ENCODE measurements around the gene PNMA8C.
A peak's percentile ranks its signal among the peaks of the same experiment; 100 is the strongest.

The PNMA8C gene

DNA sequence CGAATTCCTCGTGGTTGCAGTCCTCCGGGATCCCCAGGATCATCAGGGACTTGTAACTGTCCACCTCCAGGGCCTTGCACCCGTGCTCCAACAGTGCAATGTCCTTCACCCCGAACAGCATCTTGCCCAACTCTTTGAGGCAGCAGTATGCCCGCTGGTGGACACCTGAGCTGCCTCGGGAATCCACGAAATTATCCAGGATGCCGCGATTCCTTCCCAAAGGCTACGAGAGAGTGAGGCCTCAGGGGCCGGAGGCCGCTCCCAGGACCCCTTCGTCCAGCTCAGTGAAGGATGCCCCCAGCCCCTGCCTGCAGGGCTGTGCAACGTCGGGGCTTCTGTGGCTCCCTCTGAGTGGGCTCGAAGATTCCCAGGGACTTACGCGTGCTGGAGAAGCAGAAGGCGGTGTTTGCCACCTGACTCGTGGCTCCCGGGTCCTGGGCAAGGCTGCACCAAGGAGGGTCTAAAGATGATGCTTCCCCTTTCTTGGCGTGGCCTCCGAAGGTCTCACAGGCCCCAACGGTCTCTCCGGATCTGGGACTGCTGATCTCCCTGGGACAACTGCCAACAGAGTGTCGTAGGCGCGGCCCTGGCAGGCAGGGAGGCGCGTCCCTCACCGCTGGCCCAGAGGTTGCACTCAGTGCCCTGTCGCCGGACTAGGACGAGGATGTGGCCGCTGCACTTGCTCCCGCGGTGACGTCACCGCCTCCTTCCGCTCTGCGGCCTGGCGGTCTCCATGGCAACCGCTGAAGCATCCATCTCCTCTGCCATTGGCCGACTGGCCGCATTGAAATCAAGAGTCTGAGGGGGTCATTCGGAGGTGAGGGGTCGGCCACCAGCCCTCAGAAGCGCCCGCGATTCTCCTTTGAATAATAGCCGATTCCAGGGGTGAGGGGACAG is at the start of gene PNMA8C:
Gene PNMA8C (minus strand): TSS at position 698 of the 897 bp plus-strand sequence. CDS start 577 bp downstream, at position 121.
- no peak within 1 kb of the TSS for H3K27ac ChIP-seq (ENCODE audit: low read length)
- H3K9me3 ChIP-seq (ENCODE audit: control insufficient read depth in 1 of 2, low read length in 2 of 2) = no peaks in the 10 kb centered on the region
- peaks cover 4% of the 10 kb centered on the region for H3K27me3 ChIP-seq (ENCODE audit: low read depth, low read length)
- H3K4me1 ChIP-seq (ENCODE audit: control insufficient read depth in 1 of 2, insufficient read depth in 2 of 2, low read length in 2 of 2) = peaks cover 0 to 12% of the 10 kb centered on the region in 2 donors
- peak within 1 kb of the TSS in 1 of 2 donors; percentile 53 for H3K4me3 ChIP-seq (ENCODE audit: low read depth in 1 of 2, low read length in 2 of 2)
- H3K36me3 ChIP-seq (ENCODE audit: control insufficient read depth in 1 of 2, insufficient read depth in 2 of 2, low read length in 2 of 2) = no peaks in the 10 kb centered on the region

DNA sequence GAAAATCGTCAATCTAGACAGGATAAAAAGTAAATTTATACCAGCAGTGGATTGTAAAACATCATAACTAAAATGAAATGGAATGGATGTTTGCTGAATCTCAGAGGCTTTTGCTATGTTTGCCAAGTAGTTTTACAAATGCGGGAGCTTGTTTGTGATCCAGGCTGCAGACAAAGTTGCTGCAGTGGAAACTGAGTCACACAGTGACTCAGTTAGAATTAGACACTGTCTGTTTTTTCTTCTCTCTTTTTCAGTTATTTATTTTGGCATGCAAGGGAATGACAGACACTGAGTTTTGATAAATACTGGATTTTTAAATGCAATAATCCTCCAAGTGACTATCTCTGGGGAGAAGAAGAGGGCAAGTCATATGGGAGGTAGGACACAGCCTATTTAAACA is 47.2 kb upstream of the PNMA8C start:
- Histone ChIP-seq H3K4me3 (ENCODE audit: low read depth in 1 of 2, low read length in 2 of 2) (no peak overlapping the region), H3K27ac (ENCODE audit: low read length) (no peak overlapping the region), H3K27me3 (ENCODE audit: low read depth, low read length) (peaks cover 6% of the 10 kb centered on the region), H3K4me1 (ENCODE audit: control insufficient read depth in 1 of 2, insufficient read depth in 2 of 2, low read length in 2 of 2) (peaks cover 0 to 7% of the 10 kb centered on the region in 2 donors), H3K9me3 (ENCODE audit: control insufficient read depth in 1 of 2, low read length in 2 of 2) (no peaks in the 10 kb centered on the region), H3K36me3 (ENCODE audit: control insufficient read depth in 1 of 2, insufficient read depth in 2 of 2, low read length in 2 of 2) (no peaks in the 10 kb centered on the region)

DNA sequence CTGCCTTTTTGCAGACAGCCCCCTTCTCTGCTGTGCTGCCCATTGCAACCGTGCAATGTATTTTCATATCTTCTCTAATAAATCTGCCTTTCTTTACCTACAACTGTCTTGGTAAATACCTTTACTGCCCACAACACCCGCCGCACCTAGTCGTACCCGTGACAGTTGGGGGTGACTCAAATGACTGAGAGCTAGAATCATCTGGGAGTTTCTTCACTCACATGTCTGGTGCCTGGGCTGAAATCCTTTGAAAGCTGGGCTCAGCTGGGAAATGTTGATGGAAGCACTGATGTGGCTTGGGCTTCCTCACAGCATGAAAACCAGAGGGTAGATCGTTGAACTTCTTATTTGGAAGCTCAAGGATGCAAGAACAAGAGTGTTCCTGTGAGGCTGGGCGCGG is 45.5 kb upstream of the PNMA8C start:
- H3K4me1 ChIP-seq (ENCODE audit: control insufficient read depth in 1 of 2, insufficient read depth in 2 of 2, low read length in 2 of 2) = peaks cover 0 to 10% of the 10 kb centered on the region in 2 donors
- H3K36me3 ChIP-seq (ENCODE audit: control insufficient read depth in 1 of 2, insufficient read depth in 2 of 2, low read length in 2 of 2) = no peaks in the 10 kb centered on the region
- H3K27ac ChIP-seq (ENCODE audit: low read length) = no peak overlapping the region
- peaks cover 6% of the 10 kb centered on the region for H3K27me3 ChIP-seq (ENCODE audit: low read depth, low read length)
- H3K9me3 ChIP-seq (ENCODE audit: control insufficient read depth in 1 of 2, low read length in 2 of 2) = no peaks in the 10 kb centered on the region
- no peak overlapping the region for H3K4me3 ChIP-seq (ENCODE audit: low read depth in 1 of 2, low read length in 2 of 2)

DNA sequence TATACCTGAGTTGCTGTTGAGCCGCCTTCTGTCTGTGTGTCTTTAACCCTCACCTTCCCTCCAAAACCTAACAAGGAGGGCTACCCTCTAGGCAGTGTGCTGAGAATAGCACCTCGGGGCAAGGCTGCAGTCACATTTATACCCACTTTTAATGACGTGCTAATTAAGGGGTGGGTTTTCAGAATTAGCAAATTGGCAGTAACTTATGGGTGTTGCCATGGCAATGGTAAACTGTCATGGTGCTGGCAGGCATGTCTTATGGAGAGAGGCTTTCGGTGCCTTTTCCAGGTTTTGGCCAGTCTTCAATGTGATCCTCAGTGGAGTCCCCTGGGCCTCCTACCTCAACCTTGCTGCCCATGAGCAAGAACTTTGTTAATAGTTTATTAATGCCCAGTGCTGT is 43.9 kb upstream of the PNMA8C start:
- no peak overlapping the region for H3K4me3 ChIP-seq (ENCODE audit: low read depth in 1 of 2, low read length in 2 of 2)
- H3K4me1 ChIP-seq (ENCODE audit: control insufficient read depth in 1 of 2, insufficient read depth in 2 of 2, low read length in 2 of 2) = peaks cover 0 to 10% of the 10 kb centered on the region in 2 donors
- H3K36me3 ChIP-seq (ENCODE audit: control insufficient read depth in 1 of 2, insufficient read depth in 2 of 2, low read length in 2 of 2) = no peaks in the 10 kb centered on the region
- no peaks in the 10 kb centered on the region for H3K9me3 ChIP-seq (ENCODE audit: control insufficient read depth in 1 of 2, low read length in 2 of 2)
- H3K27me3 ChIP-seq (ENCODE audit: low read depth, low read length) = peaks cover 6% of the 10 kb centered on the region
- no peak overlapping the region for H3K27ac ChIP-seq (ENCODE audit: low read length)

DNA sequence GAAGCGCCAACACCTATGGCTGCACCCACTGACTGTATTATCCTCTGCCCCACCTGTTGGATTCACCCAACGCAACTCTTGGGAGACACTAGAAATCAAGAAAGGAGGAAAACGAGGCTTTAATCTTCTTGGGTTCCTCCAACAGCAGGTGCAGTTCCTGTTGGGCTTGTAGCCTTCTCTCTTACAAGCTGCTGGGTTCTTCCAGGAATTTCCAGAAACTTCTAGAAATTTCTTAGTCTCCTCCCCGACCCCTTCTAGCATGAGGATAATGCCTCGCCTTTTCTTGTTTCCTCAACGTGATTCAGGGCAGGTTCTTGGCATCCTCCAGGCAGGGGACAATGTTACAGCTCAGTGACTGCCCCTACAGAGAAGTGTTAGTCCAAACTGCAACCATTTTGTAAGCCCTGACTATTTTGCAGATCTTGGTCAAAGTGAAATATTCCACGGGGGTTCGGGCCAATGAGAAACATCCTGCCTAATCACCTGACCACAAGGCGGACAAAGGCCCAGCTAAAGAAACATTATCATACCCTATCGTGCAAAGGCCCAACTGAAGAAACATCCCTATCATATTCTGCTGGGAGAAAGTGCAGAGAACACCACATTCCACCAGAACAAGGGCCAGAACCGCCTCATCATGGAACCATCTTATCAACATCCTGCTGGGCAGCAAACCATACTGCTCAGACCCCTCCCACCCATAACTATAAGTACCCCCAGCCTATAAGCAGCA is 43.2 kb upstream of the PNMA8C start:
- Histone ChIP-seq H3K27me3 (ENCODE audit: low read depth, low read length) (peaks cover 6% of the 10 kb centered on the region), H3K9me3 (ENCODE audit: control insufficient read depth in 1 of 2, low read length in 2 of 2) (no peaks in the 10 kb centered on the region), H3K4me3 (ENCODE audit: low read depth in 1 of 2, low read length in 2 of 2) (peak overlapping the region in 1 of 2 donors; percentile 55), H3K27ac (ENCODE audit: low read length) (no peak overlapping the region), H3K36me3 (ENCODE audit: control insufficient read depth in 1 of 2, insufficient read depth in 2 of 2, low read length in 2 of 2) (no peaks in the 10 kb centered on the region), H3K4me1 (ENCODE audit: control insufficient read depth in 1 of 2, insufficient read depth in 2 of 2, low read length in 2 of 2) (peaks cover 0 to 10% of the 10 kb centered on the region in 2 donors)

DNA sequence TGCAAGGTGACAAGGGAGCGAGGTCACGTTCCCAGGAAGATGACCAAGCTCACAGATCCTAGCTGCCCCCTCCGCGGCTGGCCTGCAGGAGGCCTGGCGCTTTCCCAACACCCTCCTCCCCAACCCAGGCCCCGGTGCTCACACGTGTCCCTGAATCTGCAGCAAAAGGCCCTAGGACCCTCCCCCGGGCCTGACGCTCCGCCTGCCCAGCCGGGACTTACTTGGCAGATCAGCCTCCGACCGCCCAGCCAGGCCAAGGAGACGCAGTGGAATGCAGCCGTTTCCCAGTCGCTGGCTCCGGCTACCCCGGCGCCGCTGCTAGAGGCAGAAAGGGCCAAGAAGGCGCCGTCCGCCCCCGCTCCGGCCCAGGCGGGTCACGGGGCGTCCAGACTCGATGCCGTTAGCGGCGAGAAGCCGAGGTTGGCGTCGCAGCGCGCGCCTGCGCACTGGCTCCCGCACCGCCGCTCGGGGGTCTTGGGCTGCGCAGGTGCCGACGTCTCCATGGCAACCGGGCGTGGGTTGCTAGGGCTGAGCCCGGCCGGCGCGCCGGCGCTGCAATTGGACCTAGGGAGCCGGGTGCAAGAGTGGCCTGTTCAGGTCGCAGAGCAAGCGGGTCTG is 42.5 kb upstream of the PNMA8C start, which contains the start of gene PNMA8A:
Gene PNMA8A (minus strand): TSS at position 448 of the 618 bp plus-strand sequence. CDS start 528 bp downstream, outside the sequence.
- peaks cover 0 to 10% of the 10 kb centered on the region in 2 donors for H3K4me1 ChIP-seq (ENCODE audit: control insufficient read depth in 1 of 2, insufficient read depth in 2 of 2, low read length in 2 of 2)
- H3K4me3 ChIP-seq (ENCODE audit: low read depth in 1 of 2, low read length in 2 of 2) = peak within 1 kb of the TSS in 1 of 2 donors; percentile 55
- no peak within 1 kb of the TSS for H3K27ac ChIP-seq (ENCODE audit: low read length)
- H3K36me3 ChIP-seq (ENCODE audit: control insufficient read depth in 1 of 2, insufficient read depth in 2 of 2, low read length in 2 of 2) = no peaks in the 10 kb centered on the region
- no peaks in the 10 kb centered on the region for H3K9me3 ChIP-seq (ENCODE audit: control insufficient read depth in 1 of 2, low read length in 2 of 2)
- H3K27me3 ChIP-seq (ENCODE audit: low read depth, low read length) = peaks cover 6% of the 10 kb centered on the region

DNA sequence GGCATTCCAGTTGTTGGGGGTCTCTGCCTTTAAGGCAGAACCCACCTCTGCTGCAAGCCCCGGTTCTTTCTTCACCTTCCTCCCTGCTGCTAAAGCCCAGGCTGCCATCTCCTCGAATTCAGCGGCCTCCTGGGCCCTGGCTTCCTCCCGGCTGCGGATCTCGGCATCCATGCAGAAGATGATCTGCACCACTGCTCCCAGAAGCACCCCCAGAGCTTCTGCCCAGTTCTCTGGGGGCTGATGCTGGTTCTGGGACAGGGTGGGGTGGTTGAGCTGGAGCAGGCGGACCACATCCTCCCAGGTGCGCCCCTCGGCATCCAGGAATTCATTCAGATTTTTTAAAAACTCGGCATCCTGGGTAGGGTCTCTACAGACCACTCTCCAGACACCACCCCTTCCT is 41.6 kb upstream of the PNMA8C start:
- Histone ChIP-seq H3K36me3 (ENCODE audit: control insufficient read depth in 1 of 2, insufficient read depth in 2 of 2, low read length in 2 of 2) (no peaks in the 10 kb centered on the region), H3K4me3 (ENCODE audit: low read depth in 1 of 2, low read length in 2 of 2) (no peak overlapping the region), H3K27me3 (ENCODE audit: low read depth, low read length) (peaks cover 6% of the 10 kb centered on the region), H3K9me3 (ENCODE audit: control insufficient read depth in 1 of 2, low read length in 2 of 2) (no peaks in the 10 kb centered on the region), H3K27ac (ENCODE audit: low read length) (no peak overlapping the region), H3K4me1 (ENCODE audit: control insufficient read depth in 1 of 2, insufficient read depth in 2 of 2, low read length in 2 of 2) (peaks cover 0 to 10% of the 10 kb centered on the region in 2 donors)

DNA sequence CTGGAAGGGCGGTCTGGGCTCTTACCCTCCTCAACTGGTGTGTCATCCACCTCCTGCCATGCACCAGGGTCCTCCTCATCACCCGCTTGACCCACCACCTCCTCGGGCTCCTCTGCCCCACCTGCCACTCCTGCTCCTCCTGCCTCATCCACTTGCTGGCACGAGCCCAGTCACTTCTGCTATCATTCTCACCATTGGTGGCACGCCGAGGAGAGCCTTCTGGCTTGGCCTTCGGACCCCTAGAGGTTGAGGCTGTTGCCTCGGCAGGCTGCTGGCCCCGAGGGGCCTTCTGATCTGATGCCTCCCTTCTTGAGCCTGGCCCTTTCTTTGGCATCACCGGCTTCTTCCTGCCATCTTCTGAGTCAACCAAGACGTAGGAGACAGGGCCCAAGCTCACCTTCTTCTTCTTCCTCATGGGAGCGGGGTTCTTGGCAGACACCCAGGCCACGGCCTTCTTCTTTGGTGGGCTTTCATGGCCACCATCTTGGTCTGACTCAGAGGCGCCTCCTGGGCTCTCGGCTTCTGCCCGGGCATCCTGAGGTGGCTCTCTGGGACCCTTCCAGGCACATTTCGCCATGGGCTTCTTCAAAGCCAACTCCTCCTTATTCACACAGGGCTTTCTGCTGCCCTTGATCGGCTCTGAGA is 40.9 kb upstream of the PNMA8C start:
- H3K4me3 ChIP-seq (ENCODE audit: low read depth in 1 of 2, low read length in 2 of 2) = no peak overlapping the region
- peaks cover 6% of the 10 kb centered on the region for H3K27me3 ChIP-seq (ENCODE audit: low read depth, low read length)
- peaks cover 0 to 10% of the 10 kb centered on the region in 2 donors for H3K4me1 ChIP-seq (ENCODE audit: control insufficient read depth in 1 of 2, insufficient read depth in 2 of 2, low read length in 2 of 2)
- no peak overlapping the region for H3K27ac ChIP-seq (ENCODE audit: low read length)
- H3K36me3 ChIP-seq (ENCODE audit: control insufficient read depth in 1 of 2, insufficient read depth in 2 of 2, low read length in 2 of 2) = no peaks in the 10 kb centered on the region
- H3K9me3 ChIP-seq (ENCODE audit: control insufficient read depth in 1 of 2, low read length in 2 of 2) = no peaks in the 10 kb centered on the region

DNA sequence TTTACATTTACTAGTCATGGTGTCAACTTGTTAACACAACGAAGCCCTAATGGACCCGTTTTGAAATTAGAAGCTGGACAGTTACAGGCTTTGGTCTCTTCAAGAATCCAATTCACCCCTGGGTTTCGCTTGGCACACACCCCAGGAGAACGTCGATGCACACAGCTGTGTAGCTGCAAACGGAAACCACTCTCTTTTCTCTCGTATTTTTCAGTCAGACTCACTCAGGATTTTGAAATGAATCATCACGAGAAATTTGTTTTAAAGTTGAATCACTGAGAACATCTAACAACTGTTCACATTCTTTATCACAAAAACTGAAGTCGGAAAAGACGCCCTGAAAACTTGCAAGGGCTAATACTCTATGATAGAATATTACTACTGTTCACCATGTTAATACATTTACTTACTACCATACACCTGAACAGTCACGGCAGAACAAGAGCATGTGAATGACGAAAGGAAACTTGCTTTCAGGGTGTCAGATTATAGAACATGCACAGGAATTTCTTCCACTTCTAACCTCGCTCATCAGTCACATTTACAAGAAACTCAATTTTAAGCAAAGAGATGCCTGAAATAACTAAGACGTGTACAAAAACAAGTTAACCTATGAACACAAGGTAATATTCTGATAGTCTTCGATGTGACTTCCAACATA is 37.9 kb upstream of the PNMA8C start:
- Histone ChIP-seq H3K4me1 (ENCODE audit: control insufficient read depth in 1 of 2, insufficient read depth in 2 of 2, low read length in 2 of 2) (peaks cover 0 to 10% of the 10 kb centered on the region in 2 donors), H3K36me3 (ENCODE audit: control insufficient read depth in 1 of 2, insufficient read depth in 2 of 2, low read length in 2 of 2) (no peaks in the 10 kb centered on the region), H3K27me3 (ENCODE audit: low read depth, low read length) (no peaks in the 10 kb centered on the region), H3K27ac (ENCODE audit: low read length) (peak overlapping the region; percentile 21), H3K9me3 (ENCODE audit: control insufficient read depth in 1 of 2, low read length in 2 of 2) (no peaks in the 10 kb centered on the region), H3K4me3 (ENCODE audit: low read depth in 1 of 2, low read length in 2 of 2) (no peak overlapping the region)

DNA sequence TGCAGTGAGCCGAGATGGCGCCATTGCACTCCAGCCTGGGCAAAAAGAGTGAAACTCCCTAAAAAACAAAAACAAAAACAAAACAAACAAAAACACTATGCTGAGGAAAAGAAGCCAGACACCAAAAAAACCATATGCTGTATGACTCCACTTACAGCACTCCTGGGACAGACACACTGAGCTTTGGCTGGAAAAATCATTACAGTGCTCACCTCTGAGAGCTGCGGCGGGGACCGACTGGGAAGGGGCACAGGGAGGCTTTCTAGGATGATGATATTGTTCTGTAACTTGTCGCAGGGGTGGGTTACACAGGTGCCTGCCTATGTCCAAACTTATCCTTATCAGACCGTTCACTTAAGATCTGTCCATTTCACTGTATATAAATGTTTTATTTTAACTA is 34.8 kb upstream of the PNMA8C start:
- H3K9me3 ChIP-seq (ENCODE audit: control insufficient read depth in 1 of 2, low read length in 2 of 2) = no peaks in the 10 kb centered on the region
- H3K4me3 ChIP-seq (ENCODE audit: low read depth in 1 of 2, low read length in 2 of 2) = no peak overlapping the region
- no peak overlapping the region for H3K27ac ChIP-seq (ENCODE audit: low read length)
- H3K27me3 ChIP-seq (ENCODE audit: low read depth, low read length) = no peaks in the 10 kb centered on the region
- H3K36me3 ChIP-seq (ENCODE audit: control insufficient read depth in 1 of 2, insufficient read depth in 2 of 2, low read length in 2 of 2) = no peaks in the 10 kb centered on the region
- no peaks in the 10 kb centered on the region for H3K4me1 ChIP-seq (ENCODE audit: control insufficient read depth in 1 of 2, insufficient read depth in 2 of 2, low read length in 2 of 2)
